ENCODE measurements around the gene KCNG4.
"Not testable (repeated sequence)": the region's sequence is repeated elsewhere in the genome, so short reads cannot be mapped to it uniquely, and the experiment has no call there.

Gene KCNG4

GRCh38 chr16:84233748-84234147 lies 6.1 kb downstream of the KCNG4 start:
- DNase-seq, result no peak

- no peak for DNase-seq
These were observed 6.8 kb downstream of the KCNG4 start for GRCh38 chr16:84232969-84233368.

GRCh38 chr16:84232060-84232459 lies 7.8 kb downstream of the KCNG4 start:
- DNase-seq, result no peak

- no peak for DNase-seq
These were observed 10.3 kb downstream of the KCNG4 start for GRCh38 chr16:84229471-84229870.

- no peak for DNase-seq
These were observed 11.5 kb downstream of the KCNG4 start for GRCh38 chr16:84228256-84228838.

- no peak for DNase-seq
These were observed 12.3 kb downstream of the KCNG4 start for GRCh38 chr16:84227548-84227947.

GRCh38 chr16:84226026-84226425 lies 13.8 kb downstream of the KCNG4 start:
- no peak for DNase-seq

GRCh38 chr16:84225571-84225970 lies 14.2 kb downstream of the KCNG4 start:
- no peak for DNase-seq

- no peak for DNase-seq
These were observed 14.7 kb downstream of the KCNG4 start for GRCh38 chr16:84225126-84225525.

GRCh38 chr16:84224554-84224953 lies 15.3 kb downstream of the KCNG4 start:
- DNase-seq, result no peak

GRCh38 chr16:84223456-84223855 lies 16.4 kb downstream of the KCNG4 start:
- no peak for DNase-seq

GRCh38 chr16:84220851-84221250 lies 19.0 kb downstream of the KCNG4 start:
- DNase-seq, result no peak

GRCh38 chr16:84218956-84219355 lies 20.9 kb downstream of the KCNG4 start:
- DNase-seq, result no peak

GRCh38 chr16:84218176-84218823 lies 21.5 kb downstream of the KCNG4 start:
- no peak for DNase-seq

- not testable (repeated sequence) for DNase-seq
These were observed 23.7 kb downstream of the KCNG4 start for GRCh38 chr16:84216144-84216543.

- no peak for DNase-seq
These were observed 24.3 kb downstream of the KCNG4 start for GRCh38 chr16:84215531-84215930.

GRCh38 chr16:84214451-84215066 lies 25.3 kb downstream of the KCNG4 start:
- DNase-seq, result no peak

- DNase-seq, result no peak
These were observed 27.2 kb downstream of the KCNG4 start for GRCh38 chr16:84212631-84213030.

- no peak for DNase-seq
These were observed 27.7 kb downstream of the KCNG4 start for GRCh38 chr16:84212154-84212553.

- no peak for DNase-seq
These were observed 29.8 kb downstream of the KCNG4 start for GRCh38 chr16:84209989-84210388.

GRCh38 chr16:84207879-84208278 lies 31.9 kb downstream of the KCNG4 start:
- DNase-seq, result no peak

- no peak for DNase-seq
These were observed 32.6 kb downstream of the KCNG4 start for GRCh38 chr16:84207251-84207650.

GRCh38 chr16:84205976-84206691 lies 33.7 kb downstream of the KCNG4 start:
- DNase-seq, result no peak

GRCh38 chr16:84205123-84205522 lies 34.7 kb downstream of the KCNG4 start:
- DNase-seq, result not testable (repeated sequence)
